Vagina (tissue), 2 donors: ENCODE data around the gene SLC4A1.

Experiments used
- CTCF ChIP-seq, 3 experiments: fragments of 450-650 bp in 2 of 3; fragments of 200-600 bp in 1 of 3; sonication (generic) in 1 of 3; IDR thresholded peaks; one replicate each; pipeline ENCODE4 v1.5.1; 2017 to 2019; ENCODE audit warnings: antibody characterized with exemption in 3 of 3, mild to moderate bottlenecking in 2 of 3, moderate library complexity in 2 of 3
- POLR2A ChIP-seq, 2 donors: fragments of 450-650 bp; IDR thresholded peaks; one replicate each; pipeline ENCODE4 v1.6.1; 2017; ENCODE audit warnings: antibody characterized with exemption in 2 of 2, mild to moderate bottlenecking in 2 of 2, moderate library complexity in 2 of 2
- POLR2AphosphoS5 ChIP-seq, 2 donors: sonication (generic); formaldehyde crosslinking; IDR thresholded peaks; one replicate each; pipeline ENCODE4 v1.9.0; 2017; ENCODE audit warnings: antibody characterized with exemption in 2 of 2, mild to moderate bottlenecking in 2 of 2, low read depth in 1 of 2; ENCODE audit not compliant: insufficient read depth in 1 of 2

- TF ChIP-seq CTCF (IDR thresholded peaks at IDR 0.05) (no peak), POLR2AphosphoS5 (IDR thresholded peaks at IDR 0.05; ENCODE audit: insufficient read depth in 1 of 2, low read depth in 1 of 2) (no peak), POLR2A (IDR thresholded peaks at IDR 0.05) (no peak)
These were observed 32.4 kb downstream of the SLC4A1 start for GRCh38 chr17:44235583-44235936.
